Nephron progenitor cell (in vitro differentiated cells): ENCODE measurements around the gene KCNQ1.

Experiments used
- DNase-seq: peaks from one replicate; pipeline ENCODE4 v3.0.0; 2021
- H3K27ac Mint-ChIP-seq: 2 replicates; pipeline ENCODE4 v1.8.0; 2021; ENCODE audit warnings: mild to moderate bottlenecking, moderate library complexity, mixed read lengths
- H3K27me3 Mint-ChIP-seq: 2 replicates; pipeline ENCODE4 v1.8.0; 2021; ENCODE audit warnings: mild to moderate bottlenecking, low read depth, mixed read lengths; ENCODE audit not compliant: poor library complexity
- H3K36me3 Mint-ChIP-seq: 2 replicates; pipeline ENCODE4 v1.8.0; 2021; ENCODE audit warnings: low read depth, mixed read lengths
- H3K4me1 Mint-ChIP-seq: 2 replicates; pipeline ENCODE4 v1.8.0; 2021; ENCODE audit warnings: mixed read lengths
- H3K4me3 Mint-ChIP-seq: 2 replicates; pipeline ENCODE4 v1.8.0; 2021; ENCODE audit warnings: mild to moderate bottlenecking, moderate library complexity, mixed read lengths
- H3K9me3 Mint-ChIP-seq: 2 replicates; pipeline ENCODE4 v1.8.0; 2021; ENCODE audit warnings: mild to moderate bottlenecking, moderate library complexity, mixed read lengths
- CTCF ChIP-seq: fragments of 200-600 bp; sonication (generic); IDR thresholded peaks from 2 replicates; pipeline ENCODE4 v1.5.0; 2021; ENCODE audit warnings: antibody characterized with exemption

Gene KCNQ1

GRCh38 chr11:2813968-2814367 lies 369.2 kb downstream of the KCNQ1 start:
- no peak for DNase-seq
- Mint-ChIP-seq H3K4me1 (peaks cover 33% of the 10 kb centered on the region), H3K36me3 (peaks cover 10% of the 10 kb centered on the region), H3K27me3 (peaks cover 11% of the 10 kb centered on the region), H3K27ac (no peak overlapping the region), H3K9me3 (peaks cover 49% of the 10 kb centered on the region), H3K4me3 (no peak overlapping the region)
- TF ChIP-seq CTCF = no peak

DNA sequence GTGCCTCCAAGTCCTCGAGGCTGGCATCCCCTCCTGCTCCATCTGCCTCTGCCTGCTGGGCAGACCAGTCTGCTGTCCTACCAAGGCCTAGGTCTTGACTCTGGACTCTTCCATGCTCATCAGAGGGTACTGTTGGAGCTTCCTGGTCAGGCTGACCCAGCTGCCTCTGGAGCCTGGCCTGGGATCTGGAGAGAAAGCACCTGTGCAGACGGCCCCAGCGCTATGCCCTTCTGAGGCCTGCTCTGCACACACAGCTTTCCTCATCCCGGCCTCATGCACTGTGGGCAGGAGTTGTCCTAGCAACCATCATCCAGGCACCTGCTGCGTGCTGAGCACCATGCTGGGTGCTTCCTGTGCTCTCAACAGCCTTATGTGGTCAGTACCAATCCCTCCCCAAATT lies 369.9 kb downstream of the KCNQ1 start:
- H3K9me3 Mint-ChIP-seq = peaks cover 52% of the 10 kb centered on the region

GRCh38 chr11:2815762-2816496 lies 371.1 kb downstream of the KCNQ1 start:
- Mint-ChIP-seq H3K27me3 (peaks cover 17% of the 10 kb centered on the region), H3K36me3 (peaks cover 6% of the 10 kb centered on the region), H3K4me3 (no peak overlapping the region), H3K9me3 (peaks cover 56% of the 10 kb centered on the region), H3K27ac (no peak overlapping the region), H3K4me1 (peaks cover 28% of the 10 kb centered on the region)
- no peak for DNase-seq
- no peak for TF ChIP-seq CTCF

More for the DNA sequence above, 369.9 kb downstream of the KCNQ1 start:
- no peak for DNase-seq
- H3K27ac Mint-ChIP-seq = no peak overlapping the region
- H3K27me3 Mint-ChIP-seq = peaks cover 15% of the 10 kb centered on the region
- H3K36me3 Mint-ChIP-seq = peaks cover 6% of the 10 kb centered on the region
- peaks cover 28% of the 10 kb centered on the region for H3K4me1 Mint-ChIP-seq
- TF ChIP-seq CTCF = no peak
- no peak overlapping the region for H3K4me3 Mint-ChIP-seq

GRCh38 chr11:2816523-2816922 lies 371.7 kb downstream of the KCNQ1 start:
- TF ChIP-seq CTCF = no peak
- H3K27ac Mint-ChIP-seq = no peak overlapping the region
- H3K27me3 Mint-ChIP-seq = peaks cover 13% of the 10 kb centered on the region
- peaks cover 61% of the 10 kb centered on the region for H3K9me3 Mint-ChIP-seq
- H3K4me1 Mint-ChIP-seq = peaks cover 22% of the 10 kb centered on the region
- no peak for DNase-seq
- peaks cover 7% of the 10 kb centered on the region for H3K36me3 Mint-ChIP-seq
- H3K4me3 Mint-ChIP-seq = no peak overlapping the region

GRCh38 chr11:2816941-2817421 lies 372.2 kb downstream of the KCNQ1 start:
- no peak for DNase-seq
- peaks cover 13% of the 10 kb centered on the region for H3K27me3 Mint-ChIP-seq
- peaks cover 18% of the 10 kb centered on the region for H3K4me1 Mint-ChIP-seq
- peaks cover 65% of the 10 kb centered on the region for H3K9me3 Mint-ChIP-seq
- no peak for TF ChIP-seq CTCF
- H3K27ac Mint-ChIP-seq = no peak overlapping the region
- H3K36me3 Mint-ChIP-seq = peaks cover 11% of the 10 kb centered on the region
- H3K4me3 Mint-ChIP-seq = no peak overlapping the region

- Mint-ChIP-seq H3K27me3 (peaks cover 13% of the 10 kb centered on the region), H3K4me1 (peaks cover 13% of the 10 kb centered on the region), H3K4me3 (no peak overlapping the region), H3K36me3 (peaks cover 16% of the 10 kb centered on the region), H3K27ac (no peak overlapping the region), H3K9me3 (peaks cover 70% of the 10 kb centered on the region)
- TF ChIP-seq CTCF = no peak
- DNase-seq = no peak
These were observed 372.6 kb downstream of the KCNQ1 start for GRCh38 chr11:2817431-2817830.
